Tibial nerve (tissue), 4 donors: ENCODE results near the gene MEX3D.

Source experiments
- CTCF ChIP-seq, 5 experiments: fragments of 200-600 bp in 3 of 5; fragments of 450-650 bp in 2 of 5; sonication (generic) in 3 of 5; IDR thresholded peaks; one replicate each; pipeline ENCODE4 v1.5.1; 2016 to 2019; ENCODE audit warnings: antibody characterized with exemption in 5 of 5, mild to moderate bottlenecking in 3 of 5, moderate library complexity in 2 of 5
- EP300 ChIP-seq, 2 donors: sonication (generic); formaldehyde crosslinking; IDR thresholded peaks; one replicate each; pipeline ENCODE4 v1.6.1; 2017; ENCODE audit warnings: antibody characterized with exemption in 2 of 2, mild to moderate bottlenecking in 1 of 2
- POLR2A ChIP-seq, 2 donors: fragments of 450-650 bp; IDR thresholded peaks; one replicate each; pipeline ENCODE4 v1.6.1; 2017; ENCODE audit warnings: antibody characterized with exemption in 2 of 2, mild to moderate bottlenecking in 2 of 2, moderate library complexity in 2 of 2

GRCh38 chr19:1549332-1549945 lies 18.7 kb downstream of the MEX3D start:
- TF ChIP-seq CTCF (IDR thresholded peaks at IDR 0.05) (no peak), POLR2A (IDR thresholded peaks at IDR 0.05) (no peak), EP300 (IDR thresholded peaks at IDR 0.05) (no peak)
